PC-9 (cell line): ENCODE data around the gene MRPS34. TPM values are rescaled to one million over a fixed set of nuclear protein-coding genes. Genes with fewer than 3 reads are reported as not detected.

ENCODE experiments used
- BruUV-seq: library from RNA; stranded (reverse); fragments of 400-500 nt; replicated peaks from 2 replicates; lab custom pipeline; 2021; lab: Mats Ljungman, UMichigan
- CTCF ChIA-PET: fragments of 300-600 bp; sonication (Branson Sonifier 250); formaldehyde crosslinking; loops from one replicate; lab custom pipeline; 2022; ENCODE audit warnings: antibody characterized with exemption; lab: Charles Lee
- POLR2A ChIA-PET: fragments of 300-600 bp; sonication (Branson Sonifier 250); formaldehyde crosslinking; loops from one replicate; lab custom pipeline; 2022; ENCODE audit warnings: antibody characterized with exemption; ENCODE audit not compliant: unreplicated experiment; lab: Charles Lee
- DNase-seq, 2 experiments: peaks; one replicate each; pipeline versions ENCODE4 v3.0.0 to v3.0.0-alpha.2; 2015 to 2022; ENCODE audit warnings: mixed read lengths in 1 of 2
- H2AFZ ChIP-seq: fragments of 200-600 bp; sonication (generic); 2 replicates; pipeline ENCODE4 v1.8.1; 2017; ENCODE audit warnings: antibody characterized with exemption
- H3F3A ChIP-seq: fragments of 200-600 bp; sonication (generic); 2 replicates; pipeline ENCODE4 v1.8.1; 2017; ENCODE audit warnings: antibody characterized with exemption, mild to moderate bottlenecking, low read depth; ENCODE audit not compliant: insufficient read depth
- H3K27ac ChIP-seq: fragments of 200-600 bp; sonication (generic); 2 replicates; pipeline ENCODE4 v1.6.1; 2016; ENCODE audit warnings: mixed run types
- H3K27me3 ChIP-seq: fragments of 200-600 bp; sonication (generic); 2 replicates; pipeline ENCODE4 v1.6.1; 2016; ENCODE audit warnings: low read depth, mixed run types; ENCODE audit not compliant: insufficient read depth
- H3K36me3 ChIP-seq: fragments of 200-600 bp; sonication (generic); 2 replicates; pipeline ENCODE4 v1.6.1; 2016; ENCODE audit warnings: low read depth, mixed run types
- H3K4me1 ChIP-seq: fragments of 200-600 bp; sonication (generic); replicated peaks from 2 replicates; pipeline ENCODE4 v1.6.1; 2016; ENCODE audit warnings: mixed run types; ENCODE audit not compliant: insufficient read depth
- H3K4me2 ChIP-seq: fragments of 200-600 bp; sonication (generic); 2 replicates; pipeline ENCODE4 v1.6.1; 2017; ENCODE audit warnings: mixed run types
- H3K4me3 ChIP-seq: fragments of 200-600 bp; sonication (generic); 2 replicates; pipeline ENCODE4 v1.6.1; 2016; ENCODE audit warnings: mixed run types
- H3K79me2 ChIP-seq: fragments of 200-600 bp; sonication (generic); 2 replicates; pipeline ENCODE4 v1.6.1; 2017; ENCODE audit warnings: low read depth, mixed run types
- H3K9me2 ChIP-seq: fragments of 200-600 bp; sonication (generic); 2 replicates; pipeline ENCODE4 v1.8.1; 2017; ENCODE audit warnings: mild to moderate bottlenecking; ENCODE audit not compliant: insufficient read depth
- H3K9me3 ChIP-seq: fragments of 200-600 bp; sonication (generic); 2 replicates; pipeline ENCODE4 v1.8.1; 2016; ENCODE audit warnings: low read depth; ENCODE audit not compliant: insufficient read depth
- H4K20me1 ChIP-seq: fragments of 200-600 bp; sonication (generic); 2 replicates; pipeline ENCODE4 v1.8.1; 2017; ENCODE audit not compliant: insufficient read depth
- EZH2 ChIP-seq: fragments of 200-600 bp; sonication (generic); IDR thresholded peaks from 2 replicates; pipeline ENCODE4 v1.8.0; 2017; ENCODE audit warnings: antibody characterized with exemption, low read depth
- intact Hi-C: fragments of 100-400 bp; cut with micrococcal nuclease; formaldehyde crosslinking; loops from one replicate; pipeline ENCODE4 v1.10.0; 2022; ENCODE audit not compliant: unreplicated experiment
- total RNA-seq: library from RNA; stranded (reverse); gene quantifications from 2 replicates; pipeline ENCODE4 v1.2.3, GENCODE V29; 2021
- TF ChIP-seq, protein P1 (sequence below): fragments of 200-600 bp; sonication (generic); conservative IDR thresholded peaks from 2 replicates; pipeline ENCODE4 v1.6.1; 2017; ENCODE audit warnings: mixed run types, antibody characterized with exemption, mild to moderate bottlenecking, moderate library complexity

The MRPS34 gene
- total RNA-seq, 1 experiment from 2014 or later: 201 TPM

DNA sequence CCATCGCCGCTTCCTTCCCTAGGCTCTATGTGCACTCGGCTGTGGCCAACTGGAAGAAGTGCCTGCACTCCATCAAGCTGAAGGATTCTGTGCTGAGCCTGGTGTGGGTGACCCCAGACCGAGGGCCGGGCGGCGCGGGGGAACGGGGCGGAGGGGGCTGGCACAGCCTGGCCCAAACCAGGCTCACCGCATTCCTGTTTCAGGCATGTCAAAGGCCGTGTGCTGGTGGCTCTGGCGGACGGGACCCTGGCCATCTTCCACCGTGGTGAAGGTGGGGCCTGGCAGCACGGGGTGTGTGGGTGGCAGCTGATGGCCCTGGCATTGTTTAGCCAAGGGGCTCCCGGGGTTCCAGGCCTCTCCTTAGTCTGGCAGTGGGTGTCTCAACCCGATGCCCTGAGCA lies 6.2 kb downstream of the MRPS34 start:
- H3K4me3 ChIP-seq: no peak overlapping the region
- intact Hi-C loops: no loop called here
- no peaks in the 10 kb centered on the region for H4K20me1 ChIP-seq
- ChIA-PET POLR2A (no interaction called here), CTCF (no interaction called here)
- H3K9me2 ChIP-seq: no peaks in the 10 kb centered on the region
- peaks cover 4% of the 10 kb centered on the region; the same call in 1 of the 2 replicates for H3K79me2 ChIP-seq
- no peaks in the 10 kb centered on the region for H3K9me3 ChIP-seq
- no peak overlapping the region for H3K4me2 ChIP-seq
- no TSS peak for BruUV-seq
- peaks cover 9% of the 10 kb centered on the region for H3K4me1 ChIP-seq
- H3K36me3 ChIP-seq: no peaks in the 10 kb centered on the region
- no peak for TF ChIP-seq EZH2
- TF ChIP-seq, protein P1, sequence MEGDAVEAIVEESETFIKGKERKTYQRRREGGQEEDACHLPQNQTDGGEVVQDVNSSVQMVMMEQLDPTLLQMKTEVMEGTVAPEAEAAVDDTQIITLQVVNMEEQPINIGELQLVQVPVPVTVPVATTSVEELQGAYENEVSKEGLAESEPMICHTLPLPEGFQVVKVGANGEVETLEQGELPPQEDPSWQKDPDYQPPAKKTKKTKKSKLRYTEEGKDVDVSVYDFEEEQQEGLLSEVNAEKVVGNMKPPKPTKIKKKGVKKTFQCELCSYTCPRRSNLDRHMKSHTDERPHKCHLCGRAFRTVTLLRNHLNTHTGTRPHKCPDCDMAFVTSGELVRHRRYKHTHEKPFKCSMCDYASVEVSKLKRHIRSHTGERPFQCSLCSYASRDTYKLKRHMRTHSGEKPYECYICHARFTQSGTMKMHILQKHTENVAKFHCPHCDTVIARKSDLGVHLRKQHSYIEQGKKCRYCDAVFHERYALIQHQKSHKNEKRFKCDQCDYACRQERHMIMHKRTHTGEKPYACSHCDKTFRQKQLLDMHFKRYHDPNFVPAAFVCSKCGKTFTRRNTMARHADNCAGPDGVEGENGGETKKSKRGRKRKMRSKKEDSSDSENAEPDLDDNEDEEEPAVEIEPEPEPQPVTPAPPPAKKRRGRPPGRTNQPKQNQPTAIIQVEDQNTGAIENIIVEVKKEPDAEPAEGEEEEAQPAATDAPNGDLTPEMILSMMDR: no peak
- no peak for DNase-seq
- peaks cover 12% of the 10 kb centered on the region; the same call in 1 of the 2 replicates for H3F3A ChIP-seq
- no peak overlapping the region for H2AFZ ChIP-seq
- no peaks in the 10 kb centered on the region for H3K27me3 ChIP-seq
- H3K27ac ChIP-seq: no peak overlapping the region

DNA sequence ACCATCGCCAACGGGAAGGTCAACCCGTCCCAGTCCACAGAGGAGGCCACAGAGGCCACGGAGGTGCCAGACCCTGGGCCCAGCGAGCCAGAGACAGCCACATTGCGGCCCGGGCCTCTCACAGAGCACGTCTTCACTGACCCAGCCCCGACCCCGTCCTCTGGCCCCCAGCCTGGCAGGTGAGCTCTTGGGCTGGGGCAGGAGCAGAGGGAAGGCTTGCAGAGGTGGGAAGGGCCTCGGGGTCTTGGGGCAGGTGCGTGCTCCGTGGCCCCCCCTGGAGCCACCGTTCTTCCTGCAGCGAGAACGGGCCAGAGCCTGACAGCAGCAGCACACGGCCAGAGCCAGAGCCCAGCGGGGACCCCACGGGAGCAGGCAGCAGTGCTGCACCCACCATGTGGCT lies 6.7 kb downstream of the MRPS34 start:
- no TSS peak for BruUV-seq
- Histone ChIP-seq H2AFZ (no peak overlapping the region), H3K36me3 (no peaks in the 10 kb centered on the region), H3K9me2 (no peaks in the 10 kb centered on the region), H3K4me2 (no peak overlapping the region), H3K79me2 (0 out of 2 replicates have a peak, but pooled peaks cover 4% of the 10 kb centered on the region), H3F3A (0 out of 2 replicates have a peak, but pooled peaks cover 12% of the 10 kb centered on the region), H3K4me3 (no peak overlapping the region), H3K27ac (no peak overlapping the region), H3K4me1 (peaks cover 9% of the 10 kb centered on the region), H4K20me1 (no peaks in the 10 kb centered on the region), H3K27me3 (no peaks in the 10 kb centered on the region), H3K9me3 (no peaks in the 10 kb centered on the region)
- TF ChIP-seq, protein P1: no peak
- no peak for TF ChIP-seq EZH2
- intact Hi-C loops: no loop called here
- DNase-seq: no peak
- POLR2A ChIA-PET: no interaction called here
- CTCF ChIA-PET: no interaction called here

DNA sequence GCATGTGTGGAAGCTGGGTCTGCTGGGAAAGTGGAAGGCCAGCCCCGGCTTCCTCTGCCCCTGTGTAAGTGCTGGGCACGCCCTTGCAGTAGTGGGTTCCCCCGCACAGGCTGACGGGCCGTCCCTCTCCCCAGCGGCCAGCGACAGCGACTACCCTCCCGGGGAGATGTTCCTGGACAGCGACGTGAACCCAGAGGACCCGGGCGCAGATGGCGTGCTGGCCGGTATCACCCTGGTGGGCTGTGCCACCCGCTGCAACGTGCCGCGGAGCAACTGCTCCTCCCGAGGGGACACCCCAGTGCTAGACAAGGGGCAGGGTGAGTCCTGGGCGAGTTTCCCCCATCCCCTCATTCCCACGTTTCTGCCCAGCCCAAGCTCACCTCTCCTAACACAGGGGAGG lies 7.1 kb downstream of the MRPS34 start:
- POLR2A ChIA-PET: no interaction called here
- Histone ChIP-seq H3F3A (0 out of 2 replicates have a peak, but pooled peaks cover 12% of the 10 kb centered on the region), H3K4me2 (no peak overlapping the region), H3K9me3 (no peaks in the 10 kb centered on the region), H3K9me2 (no peaks in the 10 kb centered on the region), H4K20me1 (no peaks in the 10 kb centered on the region), H2AFZ (no peak overlapping the region), H3K27ac (no peak overlapping the region), H3K27me3 (no peaks in the 10 kb centered on the region), H3K4me3 (no peak overlapping the region), H3K4me1 (peaks cover 9% of the 10 kb centered on the region), H3K79me2 (0 out of 2 replicates have a peak, but pooled peaks cover 4% of the 10 kb centered on the region), H3K36me3 (no peaks in the 10 kb centered on the region)
- DNase-seq: no peak
- TF ChIP-seq, protein P1: no peak
- intact Hi-C loops: no loop called here
- BruUV-seq: no TSS peak
- CTCF ChIA-PET: no interaction called here
